Measurements from ENCODE around the gene DDX42.

- TF ChIP-seq CTCF (IDR thresholded peaks at IDR 0.05; ENCODE audit: insufficient read depth, low read depth, low read length): no peak
- no peak for TF ChIP-seq EZH2 (IDR thresholded peaks at IDR 0.05; ENCODE audit: insufficient read depth, low read length)
Measured at GRCh38 chr17:63828936-63829335, 55.0 kb downstream of the DDX42 start.
